Natural killer cell (primary cell): Measurements from ENCODE around the gene HHAT. TPM values are rescaled to one million over a fixed set of nuclear protein-coding genes. Genes with fewer than 3 reads are reported as not detected.

Experiments used
- ATAC-seq, 3 donors: fragments of 150-1000 bp in 2 of 3; fragments of 200-7000 bp in 1 of 3; cut with Tn5 transposase; 1 replicate in 1 of 3; 2 replicates in 2 of 3; pipeline ENCODE4 v1.10.0; 2021; ENCODE audit warnings: mild to moderate bottlenecking in 2 of 3, moderate library complexity in 2 of 3
- DNase-seq, 2 donors: peaks; one replicate each; pipeline versions ENCODE4 v3.0.0 to v3.0.0-alpha.2; 2013 to 2021; ENCODE audit warnings: mixed read lengths in 1 of 2
- H3K27ac ChIP-seq: one replicate; pipeline ENCODE4 v1.5.1; 2013; ENCODE audit warnings: mild to moderate bottlenecking, low read length
- H3K27me3 ChIP-seq: one replicate; pipeline ENCODE4 v1.6.1; 2013; ENCODE audit warnings: low read length; ENCODE audit not compliant: control insufficient read depth, insufficient read depth
- H3K36me3 ChIP-seq: one replicate; pipeline ENCODE4 v1.6.1; 2013; ENCODE audit warnings: low read length; ENCODE audit not compliant: control insufficient read depth, insufficient read depth
- H3K4me1 ChIP-seq: one replicate; pipeline ENCODE4 v1.6.1; 2013; ENCODE audit warnings: low read length; ENCODE audit not compliant: control insufficient read depth, insufficient read depth
- H3K4me3 ChIP-seq: one replicate; pipeline ENCODE4 v1.5.1; 2013; ENCODE audit warnings: low read length
- H3K9me3 ChIP-seq: one replicate; pipeline ENCODE4 v1.6.1; 2013; ENCODE audit warnings: low read length; ENCODE audit not compliant: control insufficient read depth, insufficient read depth
- H3K27ac Mint-ChIP-seq, 2 donors: one replicate each; pipeline ENCODE4 v1.8.0; 2022; ENCODE audit warnings: mild to moderate bottlenecking in 2 of 2, mixed read lengths in 2 of 2, moderate library complexity in 1 of 2
- H3K27me3 Mint-ChIP-seq, 2 donors: one replicate each; pipeline ENCODE4 v1.8.0; 2022; ENCODE audit warnings: low read depth in 2 of 2, mixed read lengths in 2 of 2
- H3K36me3 Mint-ChIP-seq: one replicate; pipeline ENCODE4 v1.8.0; 2022; ENCODE audit warnings: mixed read lengths
- H3K4me1 Mint-ChIP-seq, 2 donors: one replicate each; pipeline ENCODE4 v1.8.0; 2022; ENCODE audit warnings: mixed read lengths in 2 of 2
- H3K4me3 Mint-ChIP-seq: one replicate; pipeline ENCODE4 v1.8.0; 2022; ENCODE audit warnings: mild to moderate bottlenecking, moderate library complexity, mixed read lengths
- H3K9me3 Mint-ChIP-seq, 2 donors: one replicate each; pipeline ENCODE4 v1.8.0; 2022; ENCODE audit warnings: mixed read lengths in 2 of 2
- WGBS: methylation state at CpG from one replicate; pipeline ENCODE4 v1.1.7; 2013; ENCODE audit warnings: missing lambda C conversion rate; ENCODE audit not compliant: insufficient coverage; 5-methylcytosine and 5-hydroxymethylcytosine counted together
- intact Hi-C: fragments of 100-400 bp; cut with micrococcal nuclease; formaldehyde crosslinking; loops from one replicate; pipeline ENCODE4 v1.14.2; 2022
- total RNA-seq, 4 donors: library from RNA; stranded (reverse); fragments of 120-200 nt in 1 of 4; gene quantifications; one replicate each; pipeline versions ENCODE4 v1.2.3 to v1.2.4, GENCODE V29; 2013 to 2022
- TF ChIP-seq, protein P1 (sequence below): fragments of 200-600 bp; IDR thresholded peaks from one replicate; pipeline ENCODE4 v1.8.0; 2022; ENCODE audit warnings: antibody characterized with exemption

The HHAT gene
- total RNA-seq, 3 donors from 2014 or later (not counting 1 experiment from before 2014, with no cell fraction given), result 0.79 to 1.1 (median 0.82) TPM

DNA sequence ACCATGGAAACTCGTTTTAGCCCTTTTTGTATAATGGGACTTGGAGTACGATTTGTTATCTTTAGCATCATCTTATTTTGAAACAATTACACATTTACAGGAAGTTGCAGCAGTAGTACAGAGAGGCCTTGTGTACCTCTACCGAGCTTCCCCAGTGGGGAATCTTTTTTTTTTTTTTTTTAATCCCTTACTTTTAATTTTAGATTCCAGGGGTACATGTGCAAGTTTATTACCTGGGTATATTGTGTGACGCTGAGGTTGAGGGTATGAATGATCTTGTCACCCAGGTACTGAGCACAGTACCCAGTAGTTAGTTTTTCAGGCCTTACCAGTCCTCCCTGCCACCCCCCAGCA, 45.9 kb downstream of the HHAT start:
- Mint-ChIP-seq H3K4me1 (peaks cover 4 to 6% of the 10 kb centered on the region in 2 donors), H3K27ac (no peak overlapping the region), H3K9me3 (no peaks in the 10 kb centered on the region), H3K4me3 (no peak overlapping the region), H3K36me3 (no peaks in the 10 kb centered on the region), H3K27me3 (peaks cover 8 to 9% of the 10 kb centered on the region in 2 donors)
- no peak overlapping the region for H3K4me3 ChIP-seq
- H3K36me3 ChIP-seq, result no peaks in the 10 kb centered on the region
- DNase-seq (peak in 1 of 2 donors; percentile 5), ATAC-seq (no peak)
- WGBS, result 73% methylated on average over 2 of the region's 4 CpGs
- no peaks in the 10 kb centered on the region for H3K27me3 ChIP-seq
- H3K9me3 ChIP-seq, result no peaks in the 10 kb centered on the region
- intact Hi-C loops, result no loop called here
- no peaks in the 10 kb centered on the region for H3K4me1 ChIP-seq
- TF ChIP-seq, protein P1, sequence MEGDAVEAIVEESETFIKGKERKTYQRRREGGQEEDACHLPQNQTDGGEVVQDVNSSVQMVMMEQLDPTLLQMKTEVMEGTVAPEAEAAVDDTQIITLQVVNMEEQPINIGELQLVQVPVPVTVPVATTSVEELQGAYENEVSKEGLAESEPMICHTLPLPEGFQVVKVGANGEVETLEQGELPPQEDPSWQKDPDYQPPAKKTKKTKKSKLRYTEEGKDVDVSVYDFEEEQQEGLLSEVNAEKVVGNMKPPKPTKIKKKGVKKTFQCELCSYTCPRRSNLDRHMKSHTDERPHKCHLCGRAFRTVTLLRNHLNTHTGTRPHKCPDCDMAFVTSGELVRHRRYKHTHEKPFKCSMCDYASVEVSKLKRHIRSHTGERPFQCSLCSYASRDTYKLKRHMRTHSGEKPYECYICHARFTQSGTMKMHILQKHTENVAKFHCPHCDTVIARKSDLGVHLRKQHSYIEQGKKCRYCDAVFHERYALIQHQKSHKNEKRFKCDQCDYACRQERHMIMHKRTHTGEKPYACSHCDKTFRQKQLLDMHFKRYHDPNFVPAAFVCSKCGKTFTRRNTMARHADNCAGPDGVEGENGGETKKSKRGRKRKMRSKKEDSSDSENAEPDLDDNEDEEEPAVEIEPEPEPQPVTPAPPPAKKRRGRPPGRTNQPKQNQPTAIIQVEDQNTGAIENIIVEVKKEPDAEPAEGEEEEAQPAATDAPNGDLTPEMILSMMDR, result peak; percentile 42
- no peak overlapping the region for H3K27ac ChIP-seq

DNA sequence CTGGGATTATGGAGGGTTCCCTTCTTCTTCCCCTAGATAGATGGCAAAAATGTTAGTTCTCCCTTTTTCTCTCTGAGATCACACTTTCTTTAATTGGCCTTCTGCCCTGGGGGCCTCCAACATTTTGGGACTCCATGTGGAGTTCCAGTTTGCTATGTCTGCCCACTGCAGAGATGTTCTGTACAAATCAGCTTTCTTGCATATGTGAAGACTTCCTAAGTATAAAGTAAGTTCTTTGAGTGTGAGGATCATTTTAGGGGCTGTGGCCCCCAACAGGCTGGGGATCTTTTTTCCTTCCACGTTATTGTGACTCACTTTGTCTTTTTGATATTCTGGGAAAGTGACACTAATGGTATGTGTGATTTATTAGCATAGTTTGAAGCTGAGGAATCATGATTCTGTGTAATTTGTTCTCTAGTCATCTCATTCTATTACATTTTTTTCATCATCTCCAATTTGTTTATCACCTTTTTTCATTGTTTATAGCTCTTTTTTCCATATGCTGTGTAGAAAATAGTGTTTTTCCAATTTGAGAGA, 48.2 kb downstream of the HHAT start:
- no peak for ATAC-seq
- no peak overlapping the region for H3K27ac Mint-ChIP-seq
- Histone ChIP-seq H3K36me3 (no peaks in the 10 kb centered on the region), H3K27me3 (no peaks in the 10 kb centered on the region), H3K4me1 (no peaks in the 10 kb centered on the region), H3K9me3 (no peaks in the 10 kb centered on the region), H3K27ac (no peak overlapping the region), H3K4me3 (no peak overlapping the region)
- peaks cover 4 to 6% of the 10 kb centered on the region in 2 donors for H3K4me1 Mint-ChIP-seq
- TF ChIP-seq, protein P1, result no peak
- H3K27me3 Mint-ChIP-seq, result peaks cover 9% of the 10 kb centered on the region in 2 donors
- DNase-seq, result no peak
- H3K36me3 Mint-ChIP-seq, result no peaks in the 10 kb centered on the region
- no peak overlapping the region for H3K4me3 Mint-ChIP-seq
- intact Hi-C loops, result no loop called here
- no peaks in the 10 kb centered on the region for H3K9me3 Mint-ChIP-seq
- 73% methylated on average over 1 of the region's 1 CpG for WGBS

DNA sequence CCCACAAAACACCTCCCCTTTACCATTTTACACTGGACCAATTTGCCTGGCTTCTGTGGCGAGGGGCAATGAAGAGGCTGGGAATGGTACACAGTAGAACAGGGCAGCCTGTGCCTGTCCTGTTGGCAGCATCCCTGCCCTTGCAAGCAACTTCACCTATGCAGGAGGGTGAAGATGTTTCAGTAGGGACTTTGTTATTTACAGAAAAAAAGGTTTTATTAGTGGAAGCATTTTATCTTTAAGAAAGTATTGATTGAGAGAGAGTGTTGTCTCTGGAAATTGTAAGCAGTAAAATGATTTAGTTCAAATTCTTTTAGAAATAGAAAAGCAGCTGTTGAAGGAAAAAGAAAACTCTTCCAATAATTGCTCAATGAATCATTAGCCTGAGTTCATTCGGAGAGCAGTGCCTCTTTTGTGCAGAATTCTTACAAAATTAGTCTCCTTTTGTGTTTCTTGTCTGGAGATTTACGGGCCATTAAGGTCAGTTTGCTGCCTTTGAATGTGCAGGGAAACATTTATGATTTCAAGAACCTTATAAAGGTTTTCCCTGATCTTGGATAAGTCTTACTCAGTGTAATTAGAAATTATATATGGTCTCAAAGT, 49.1 kb downstream of the HHAT start:
- H3K27ac ChIP-seq, result no peak overlapping the region
- H3K4me1 ChIP-seq, result no peaks in the 10 kb centered on the region
- intact Hi-C loops, result no loop called here
- no peak overlapping the region for H3K27ac Mint-ChIP-seq
- H3K4me3 Mint-ChIP-seq, result no peak overlapping the region
- peaks cover 4 to 6% of the 10 kb centered on the region in 2 donors for H3K4me1 Mint-ChIP-seq
- H3K36me3 Mint-ChIP-seq, result no peaks in the 10 kb centered on the region
- WGBS, result 92% methylated on average over 3 of the region's 3 CpGs
- no peaks in the 10 kb centered on the region for H3K9me3 Mint-ChIP-seq
- H3K9me3 ChIP-seq, result no peaks in the 10 kb centered on the region
- H3K27me3 ChIP-seq, result no peaks in the 10 kb centered on the region
- DNase-seq, result no peak
- H3K36me3 ChIP-seq, result no peaks in the 10 kb centered on the region
- H3K4me3 ChIP-seq, result no peak overlapping the region
- TF ChIP-seq, protein P1, result no peak
- peaks cover 9 to 14% of the 10 kb centered on the region in 2 donors for H3K27me3 Mint-ChIP-seq
- ATAC-seq, result no peak

DNA sequence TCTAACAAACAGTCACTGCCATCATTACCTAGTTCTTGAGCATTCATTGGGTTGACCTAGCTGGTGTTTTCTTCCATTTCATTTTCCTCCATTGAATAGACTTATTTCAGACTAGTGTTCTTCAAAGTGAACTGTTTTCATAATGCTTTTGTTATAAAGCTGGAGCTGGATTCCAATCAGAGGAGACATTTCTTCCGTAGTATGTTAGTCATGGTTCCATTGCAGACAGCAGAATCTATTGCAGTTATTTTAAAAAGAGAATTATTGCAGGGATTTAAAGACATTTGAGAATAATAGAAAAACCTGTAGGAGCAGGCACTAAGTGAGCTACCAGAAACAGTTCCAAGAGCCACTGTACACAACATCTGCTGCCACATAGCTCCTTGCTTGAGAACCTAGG, 50.0 kb downstream of the HHAT start:
- ATAC-seq, result no peak
- H3K27ac ChIP-seq, result no peak overlapping the region
- H3K9me3 ChIP-seq, result no peaks in the 10 kb centered on the region
- no peaks in the 10 kb centered on the region for H3K36me3 ChIP-seq
- TF ChIP-seq, protein P1, result no peak
- Mint-ChIP-seq H3K27ac (no peak overlapping the region), H3K36me3 (no peaks in the 10 kb centered on the region), H3K4me3 (no peak overlapping the region), H3K9me3 (no peaks in the 10 kb centered on the region), H3K4me1 (peaks cover 4 to 6% of the 10 kb centered on the region in 2 donors), H3K27me3 (peaks cover 9 to 14% of the 10 kb centered on the region in 2 donors)
- 94% methylated on average over 1 of the region's 1 CpG for WGBS
- intact Hi-C loops, result no loop called here
- H3K4me1 ChIP-seq, result no peaks in the 10 kb centered on the region
- no peaks in the 10 kb centered on the region for H3K27me3 ChIP-seq
- H3K4me3 ChIP-seq, result no peak overlapping the region
- DNase-seq, result no peak
